ENCODE data around the gene SAP30BP.
A peak's percentile ranks its signal among the peaks of the same experiment; 100 is the strongest.

Gene SAP30BP

DNA sequence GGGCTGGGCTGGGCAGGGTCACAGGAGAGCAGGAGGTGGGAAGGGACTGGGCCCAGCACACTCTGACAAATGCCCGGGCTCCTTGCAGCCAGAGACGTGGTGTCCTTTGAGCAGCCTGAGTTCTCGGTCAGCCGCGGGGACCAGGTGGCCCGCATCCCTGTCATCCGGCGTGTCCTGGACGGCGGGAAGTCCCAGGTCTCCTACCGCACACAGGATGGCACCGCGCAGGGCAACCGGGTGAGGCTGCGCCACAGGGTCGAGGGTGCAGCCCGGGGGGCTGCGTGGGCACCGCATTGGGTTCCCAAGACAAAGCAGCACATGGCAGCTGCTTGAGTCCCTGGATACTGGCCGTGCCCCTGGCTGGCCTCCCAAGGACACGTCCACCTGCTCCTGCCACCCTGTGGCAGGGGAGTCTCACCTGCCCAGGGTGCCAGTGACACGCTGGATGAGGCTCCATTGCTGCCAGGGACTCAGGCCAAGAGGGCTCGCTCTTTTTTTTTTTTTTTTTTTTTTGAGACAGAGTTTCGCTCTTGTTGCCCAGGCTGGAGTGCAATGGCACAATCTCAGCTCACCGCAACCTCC, 76.6 kb downstream of the SAP30BP start:
- DNase-seq: no peak

DNA sequence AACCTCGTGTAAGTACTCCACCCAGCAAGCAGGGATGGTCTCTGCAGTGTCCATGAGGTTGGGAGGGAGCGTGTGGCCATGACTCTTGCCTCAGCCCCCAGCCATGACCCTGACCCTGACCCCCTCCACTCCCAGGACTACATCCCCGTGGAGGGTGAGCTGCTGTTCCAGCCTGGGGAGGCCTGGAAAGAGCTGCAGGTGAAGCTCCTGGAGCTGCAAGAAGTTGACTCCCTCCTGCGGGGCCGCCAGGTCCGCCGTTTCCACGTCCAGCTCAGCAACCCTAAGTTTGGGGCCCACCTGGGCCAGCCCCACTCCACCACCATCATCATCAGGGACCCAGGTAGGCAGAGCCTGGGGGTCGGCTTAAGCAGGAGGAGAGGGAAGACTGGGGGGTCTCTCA, 81.6 kb downstream of the SAP30BP start:
- DNase-seq: no peak

DNA sequence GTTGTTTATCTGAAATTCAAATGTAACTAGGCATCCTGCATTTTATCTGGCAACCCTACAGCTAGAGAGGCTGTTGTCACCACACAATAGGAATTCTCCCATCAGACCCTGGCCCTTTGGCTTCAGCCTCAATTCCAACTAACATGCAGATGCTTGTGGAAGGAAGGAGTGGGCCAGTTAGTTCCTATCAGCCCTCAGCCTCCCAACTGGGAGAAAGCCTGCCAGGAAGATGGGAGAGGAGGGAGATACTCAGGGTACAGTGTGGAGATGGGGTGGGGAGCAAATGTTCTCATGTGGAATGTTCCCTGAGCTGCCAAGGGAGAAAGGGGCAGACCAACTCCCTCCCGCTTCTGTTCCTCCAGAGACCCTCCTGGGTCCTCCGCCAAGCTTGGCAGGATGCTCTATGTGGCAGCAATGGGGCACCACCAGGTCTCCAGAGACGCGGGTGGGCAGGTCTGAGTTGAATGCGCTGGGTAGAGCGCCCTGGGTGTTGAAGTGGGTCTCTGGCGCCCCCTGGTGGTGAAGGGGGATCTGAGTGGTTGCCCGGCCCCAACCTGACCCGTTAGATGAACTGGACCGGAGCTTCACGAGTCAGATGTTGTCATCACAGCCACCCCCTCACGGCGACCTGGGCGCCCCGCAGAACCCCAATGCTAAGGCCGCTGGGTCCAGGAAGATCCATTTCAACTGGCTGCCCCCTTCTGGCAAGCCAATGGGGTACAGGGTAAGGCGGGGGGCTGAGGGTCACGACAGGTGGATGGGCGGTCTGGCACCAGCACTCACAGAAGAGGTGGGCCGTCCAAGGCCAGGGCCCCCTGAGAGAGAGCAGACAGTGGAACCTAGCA, 82.6 kb downstream of the SAP30BP start:
- DNase-seq: peak; percentile 69

DNA sequence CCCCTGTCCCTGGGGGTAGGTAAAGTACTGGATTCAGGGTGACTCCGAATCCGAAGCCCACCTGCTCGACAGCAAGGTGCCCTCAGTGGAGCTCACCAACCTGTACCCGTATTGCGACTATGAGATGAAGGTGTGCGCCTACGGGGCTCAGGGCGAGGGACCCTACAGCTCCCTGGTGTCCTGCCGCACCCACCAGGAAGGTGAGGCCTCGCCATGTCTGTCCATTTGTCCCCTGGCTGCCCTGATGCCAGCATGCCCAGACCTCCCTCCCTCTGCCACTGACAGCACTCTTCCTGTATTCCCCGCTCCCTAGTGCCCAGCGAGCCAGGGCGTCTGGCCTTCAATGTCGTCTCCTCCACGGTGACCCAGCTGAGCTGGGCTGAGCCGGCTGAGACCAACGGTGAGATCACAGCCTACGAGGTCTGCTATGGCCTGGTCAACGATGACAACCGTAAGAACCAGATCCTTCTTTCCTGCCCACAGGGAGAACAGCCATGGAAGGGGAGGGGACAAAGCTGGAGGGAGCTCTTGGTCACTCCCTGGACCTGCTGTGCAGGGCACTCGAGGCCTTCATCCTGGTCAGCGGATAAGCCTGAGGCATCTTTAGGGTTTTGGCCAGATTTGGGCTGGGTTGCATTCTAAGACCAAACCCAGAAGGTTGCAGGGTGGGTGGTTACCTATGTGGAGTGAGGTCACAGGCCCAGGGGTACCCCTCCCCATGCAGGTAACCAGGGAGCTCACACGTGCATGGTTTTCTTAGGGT, 83.7 kb downstream of the SAP30BP start:
- no peak for DNase-seq

DNA sequence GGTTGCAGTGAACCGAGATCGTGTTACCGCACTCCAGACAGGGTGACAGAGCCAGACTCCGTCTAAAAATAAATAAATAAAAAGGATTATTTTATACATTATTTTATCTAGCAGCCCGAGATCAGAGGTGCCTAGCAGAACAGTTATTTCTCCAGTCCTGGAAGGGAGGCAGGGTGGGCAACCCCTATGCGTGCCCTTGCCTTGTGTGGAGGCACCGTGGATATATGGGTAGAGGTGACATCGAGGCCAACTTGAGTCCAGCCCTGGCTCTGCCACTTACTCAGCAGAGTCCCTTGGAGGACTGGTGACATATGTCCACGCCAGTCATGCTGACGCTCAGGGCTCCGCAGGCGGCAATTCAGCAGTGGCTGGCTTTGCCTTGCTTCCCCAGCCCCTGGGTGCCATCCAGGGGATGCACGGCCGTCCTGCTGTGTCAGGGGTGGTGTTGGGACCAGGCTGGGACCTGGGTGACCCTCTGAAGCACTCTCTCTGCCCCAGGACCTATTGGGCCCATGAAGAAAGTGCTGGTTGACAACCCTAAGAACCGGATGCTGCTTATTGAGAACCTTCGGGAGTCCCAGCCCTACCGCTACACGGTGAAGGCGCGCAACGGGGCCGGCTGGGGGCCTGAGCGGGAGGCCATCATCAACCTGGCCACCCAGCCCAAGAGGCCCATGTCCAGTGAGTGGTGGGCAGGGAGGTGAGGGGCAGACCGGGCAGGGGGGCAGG, 84.7 kb downstream of the SAP30BP start:
- DNase-seq: no peak

DNA sequence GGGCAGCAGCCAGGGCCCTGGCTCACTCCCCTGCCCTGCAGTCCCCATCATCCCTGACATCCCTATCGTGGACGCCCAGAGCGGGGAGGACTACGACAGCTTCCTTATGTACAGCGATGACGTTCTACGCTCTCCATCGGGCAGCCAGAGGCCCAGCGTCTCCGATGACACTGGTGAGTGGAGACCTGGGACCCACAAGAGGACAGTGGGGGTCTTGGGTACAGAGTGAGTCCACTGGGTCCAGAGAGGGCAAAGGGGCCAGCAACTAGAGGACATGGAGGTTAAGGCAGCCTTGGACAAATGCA, 85.2 kb downstream of the SAP30BP start:
- no peak for DNase-seq

DNA sequence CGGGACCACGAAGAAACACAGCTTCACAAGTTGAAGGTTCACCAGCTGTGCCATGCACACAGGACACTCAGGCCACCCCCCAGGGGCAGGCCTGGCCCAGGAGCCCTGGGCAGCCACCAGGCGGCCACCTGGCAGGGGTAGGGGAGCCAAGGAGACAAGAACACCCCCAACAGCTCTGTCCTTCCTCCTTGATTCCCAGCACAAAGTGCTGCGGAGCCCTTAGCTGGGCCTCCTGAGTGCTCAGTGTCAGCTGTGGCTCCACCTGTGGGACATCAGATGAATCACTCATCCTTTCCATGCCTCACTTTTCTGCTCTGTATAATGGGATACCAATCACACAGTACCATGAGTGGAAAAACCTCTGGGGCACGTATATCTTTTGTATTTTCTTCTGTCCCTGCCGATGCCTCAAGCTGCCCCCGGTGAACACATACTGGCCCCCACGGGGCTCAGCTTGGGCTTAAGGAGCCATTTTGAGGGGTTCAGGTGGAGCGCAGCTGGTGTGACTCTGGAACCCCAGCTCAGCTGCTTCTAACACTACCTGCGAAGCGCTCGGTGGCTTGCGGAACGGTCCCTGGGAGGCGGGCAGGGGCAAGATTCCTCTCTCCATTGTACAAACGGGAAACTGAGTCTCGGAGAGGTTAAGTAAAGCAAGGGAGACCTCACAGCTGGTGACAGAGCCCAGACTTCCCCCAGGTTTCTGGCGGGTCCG, 85.8 kb downstream of the SAP30BP start:
- no peak for DNase-seq

DNA sequence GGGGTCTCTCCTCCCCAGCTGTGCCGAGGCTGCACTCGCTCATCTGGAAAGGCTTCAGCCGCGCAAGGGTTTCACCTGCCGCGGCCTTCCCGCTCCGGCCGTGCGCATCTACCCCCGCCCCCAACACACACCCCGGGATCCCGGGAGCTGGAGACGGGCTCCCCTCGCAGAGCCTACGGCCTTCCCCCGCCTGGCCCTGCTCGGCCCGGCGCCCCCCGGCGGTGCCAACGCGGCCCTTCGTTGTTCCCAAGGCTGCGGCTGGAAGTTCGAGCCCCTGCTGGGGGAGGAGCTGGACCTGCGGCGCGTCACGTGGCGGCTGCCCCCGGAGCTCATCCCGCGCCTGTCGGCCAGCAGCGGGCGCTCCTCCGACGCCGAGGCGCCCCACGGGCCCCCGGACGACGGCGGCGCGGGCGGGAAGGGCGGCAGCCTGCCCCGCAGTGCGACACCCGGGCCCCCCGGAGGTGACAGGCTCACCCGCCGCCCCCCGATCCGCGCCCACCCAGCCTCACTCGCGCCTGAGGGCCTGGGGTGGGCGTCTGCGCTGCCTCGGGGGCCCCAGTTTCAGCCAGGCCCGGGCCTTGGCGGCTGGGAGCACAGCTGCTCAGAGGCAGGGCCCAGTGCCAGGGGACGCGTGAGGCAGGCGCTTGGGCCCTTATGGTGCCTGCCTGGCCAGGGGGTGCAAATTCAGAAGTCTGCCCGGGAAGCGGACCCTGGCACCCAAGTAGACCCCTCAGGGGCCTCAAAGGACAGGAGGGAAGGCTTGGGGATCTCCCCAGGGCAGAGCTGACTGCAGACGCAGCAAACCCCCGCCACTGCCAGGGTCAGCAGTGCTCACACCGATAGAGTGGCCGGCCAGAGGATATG, 86.6 kb downstream of the SAP30BP start:
- no peak for DNase-seq

DNA sequence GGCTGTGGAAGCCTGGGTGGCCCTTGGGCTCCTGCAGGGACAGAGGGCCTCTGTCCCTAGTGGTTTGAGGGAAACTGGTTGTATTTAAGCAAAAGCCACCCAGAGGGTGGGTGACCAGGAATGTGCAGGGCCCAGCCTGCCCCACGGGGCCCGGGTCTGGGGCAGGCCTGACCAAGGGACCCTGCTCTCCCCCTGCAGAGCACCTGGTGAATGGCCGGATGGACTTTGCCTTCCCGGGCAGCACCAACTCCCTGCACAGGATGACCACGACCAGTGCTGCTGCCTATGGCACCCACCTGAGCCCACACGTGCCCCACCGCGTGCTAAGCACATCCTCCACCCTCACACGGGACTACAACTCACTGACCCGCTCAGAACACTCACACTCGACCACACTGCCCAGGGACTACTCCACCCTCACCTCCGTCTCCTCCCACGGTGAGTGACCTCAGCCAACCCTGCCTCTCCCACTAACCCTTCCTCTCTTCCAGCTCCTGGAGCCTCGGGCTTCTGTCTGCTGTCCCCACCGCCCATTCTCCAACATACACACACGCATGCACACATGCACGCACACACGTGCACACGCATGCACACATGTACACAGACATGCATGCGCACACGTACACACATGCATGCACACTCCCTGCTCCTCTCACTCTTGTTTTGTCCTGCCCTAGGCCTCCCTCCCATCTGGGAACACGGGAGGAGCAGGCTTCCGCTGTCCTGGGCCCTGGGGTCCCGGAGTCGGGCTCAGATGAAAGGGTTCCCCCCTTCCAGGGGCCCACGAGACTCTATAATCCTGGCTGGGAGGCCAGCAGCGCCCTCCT, 87.5 kb downstream of the SAP30BP start:
- no peak for DNase-seq

DNA sequence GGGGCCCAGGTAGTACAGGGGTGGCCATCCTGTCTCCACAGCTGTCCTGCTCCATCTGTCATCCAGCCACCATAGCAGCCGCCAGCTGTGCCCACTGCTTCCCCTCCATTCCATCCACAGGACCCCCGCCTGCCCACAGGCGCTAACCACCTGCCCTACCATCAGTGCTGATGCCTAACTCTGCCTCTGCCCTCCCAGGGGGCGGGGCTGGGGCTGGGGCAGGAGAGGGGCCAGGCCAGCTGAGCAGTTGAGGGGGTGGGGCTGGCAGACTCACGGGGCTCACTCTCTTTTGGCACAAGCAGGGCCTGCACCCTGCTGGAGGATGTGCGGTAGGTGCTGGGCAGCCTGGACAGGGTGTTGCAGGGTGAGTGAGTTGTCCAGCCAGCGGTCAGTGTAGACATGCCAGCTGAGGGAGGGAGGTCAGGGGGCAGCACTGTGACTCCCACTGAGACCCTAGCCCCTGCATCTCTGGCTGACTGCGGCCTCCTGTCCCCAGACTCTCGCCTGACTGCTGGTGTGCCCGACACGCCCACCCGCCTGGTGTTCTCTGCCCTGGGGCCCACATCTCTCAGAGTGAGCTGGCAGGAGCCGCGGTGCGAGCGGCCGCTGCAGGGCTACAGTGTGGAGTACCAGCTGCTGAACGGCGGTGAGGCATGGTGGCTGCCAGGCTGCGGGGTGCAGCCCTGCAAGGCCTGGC, 88.2 kb downstream of the SAP30BP start:
- no peak for DNase-seq

DNA sequence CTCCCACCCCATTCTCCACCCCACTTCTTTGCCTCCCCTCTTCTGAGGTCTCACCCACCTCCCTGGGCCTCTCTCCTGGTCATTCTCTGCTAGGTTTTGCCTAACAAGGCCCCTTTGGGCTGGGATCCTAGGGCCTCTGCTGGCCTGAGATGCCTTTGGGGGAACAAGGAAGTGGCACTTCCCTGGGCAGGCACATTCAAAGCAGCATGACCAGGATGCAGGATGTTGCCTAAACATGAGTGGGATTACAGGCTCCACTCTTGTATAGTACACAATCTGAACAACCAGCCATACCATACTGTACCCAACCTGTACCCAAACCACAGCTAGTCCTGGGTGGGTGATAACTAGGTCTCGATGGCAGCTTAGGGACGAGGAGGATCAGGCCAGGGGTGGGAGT, 88.9 kb downstream of the SAP30BP start:
- DNase-seq: no peak

DNA sequence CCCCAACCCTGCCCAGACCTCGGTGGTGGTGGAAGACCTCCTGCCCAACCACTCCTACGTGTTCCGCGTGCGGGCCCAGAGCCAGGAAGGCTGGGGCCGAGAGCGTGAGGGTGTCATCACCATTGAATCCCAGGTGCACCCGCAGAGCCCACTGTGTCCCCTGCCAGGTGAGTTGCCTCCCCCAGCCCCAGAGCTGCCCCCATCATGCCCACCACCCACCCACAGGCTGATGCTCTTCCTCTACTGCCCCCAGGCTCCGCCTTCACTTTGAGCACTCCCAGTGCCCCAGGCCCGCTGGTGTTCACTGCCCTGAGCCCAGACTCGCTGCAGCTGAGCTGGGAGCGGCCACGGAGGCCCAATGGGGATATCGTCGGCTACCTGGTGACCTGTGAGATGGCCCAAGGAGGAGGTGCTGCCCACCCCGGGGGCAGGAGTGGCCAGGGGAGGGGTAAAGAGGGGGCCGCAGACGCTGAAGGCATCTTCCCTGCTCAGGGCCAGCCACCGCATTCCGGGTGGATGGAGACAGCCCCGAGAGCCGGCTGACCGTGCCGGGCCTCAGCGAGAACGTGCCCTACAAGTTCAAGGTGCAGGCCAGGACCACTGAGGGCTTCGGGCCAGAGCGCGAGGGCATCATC, 89.4 kb downstream of the SAP30BP start:
- no peak for DNase-seq

DNA sequence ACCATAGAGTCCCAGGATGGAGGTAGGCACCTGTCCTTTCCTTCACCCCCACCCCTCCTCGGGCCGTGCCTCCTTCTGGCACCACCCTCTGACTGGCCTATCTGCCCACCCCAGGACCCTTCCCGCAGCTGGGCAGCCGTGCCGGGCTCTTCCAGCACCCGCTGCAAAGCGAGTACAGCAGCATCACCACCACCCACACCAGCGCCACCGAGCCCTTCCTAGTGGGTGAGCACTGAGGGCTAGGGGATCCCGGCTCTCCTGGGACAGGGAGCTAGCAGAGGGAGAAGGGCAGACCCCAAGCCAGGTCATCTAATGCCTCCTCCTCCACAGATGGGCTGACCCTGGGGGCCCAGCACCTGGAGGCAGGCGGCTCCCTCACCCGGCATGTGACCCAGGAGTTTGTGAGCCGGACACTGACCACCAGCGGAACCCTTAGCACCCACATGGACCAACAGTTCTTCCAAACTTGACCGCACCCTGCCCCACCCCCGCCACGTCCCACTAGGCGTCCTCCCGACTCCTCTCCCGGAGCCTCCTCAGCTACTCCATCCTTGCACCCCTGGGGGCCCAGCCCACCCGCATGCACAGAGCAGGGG, 90.0 kb downstream of the SAP30BP start:
- no peak for DNase-seq
